ENCODE results near the gene SRP9.
"Not testable (repeated sequence)": the region's sequence is repeated elsewhere in the genome, so short reads cannot be mapped to it uniquely, and the experiment has no call there.

The SRP9 gene

GRCh38 chr1:225836296-225836695 is 58.7 kb downstream of the SRP9 start:
- in situ Hi-C loops (cut with MboI; ENCODE audit: low sequenced_read_pairs) = not testable (repeated sequence)

- in situ Hi-C loops (cut with MboI; ENCODE audit: low sequenced_read_pairs) = no loop called here
Observed at GRCh38 chr1:225838793-225839192, 61.2 kb downstream of the SRP9 start.

Data from hTERT RPE-1 (cell line).